ENCODE measurements around the gene FBLN2. TPM values are rescaled to one million over a fixed set of nuclear protein-coding genes. Genes with fewer than 3 reads are reported as not detected.

Gene FBLN2
- total and polyA plus RNA-seq, 8 donors, result 1.8 to 143 (median 11.9) TPM

DNA sequence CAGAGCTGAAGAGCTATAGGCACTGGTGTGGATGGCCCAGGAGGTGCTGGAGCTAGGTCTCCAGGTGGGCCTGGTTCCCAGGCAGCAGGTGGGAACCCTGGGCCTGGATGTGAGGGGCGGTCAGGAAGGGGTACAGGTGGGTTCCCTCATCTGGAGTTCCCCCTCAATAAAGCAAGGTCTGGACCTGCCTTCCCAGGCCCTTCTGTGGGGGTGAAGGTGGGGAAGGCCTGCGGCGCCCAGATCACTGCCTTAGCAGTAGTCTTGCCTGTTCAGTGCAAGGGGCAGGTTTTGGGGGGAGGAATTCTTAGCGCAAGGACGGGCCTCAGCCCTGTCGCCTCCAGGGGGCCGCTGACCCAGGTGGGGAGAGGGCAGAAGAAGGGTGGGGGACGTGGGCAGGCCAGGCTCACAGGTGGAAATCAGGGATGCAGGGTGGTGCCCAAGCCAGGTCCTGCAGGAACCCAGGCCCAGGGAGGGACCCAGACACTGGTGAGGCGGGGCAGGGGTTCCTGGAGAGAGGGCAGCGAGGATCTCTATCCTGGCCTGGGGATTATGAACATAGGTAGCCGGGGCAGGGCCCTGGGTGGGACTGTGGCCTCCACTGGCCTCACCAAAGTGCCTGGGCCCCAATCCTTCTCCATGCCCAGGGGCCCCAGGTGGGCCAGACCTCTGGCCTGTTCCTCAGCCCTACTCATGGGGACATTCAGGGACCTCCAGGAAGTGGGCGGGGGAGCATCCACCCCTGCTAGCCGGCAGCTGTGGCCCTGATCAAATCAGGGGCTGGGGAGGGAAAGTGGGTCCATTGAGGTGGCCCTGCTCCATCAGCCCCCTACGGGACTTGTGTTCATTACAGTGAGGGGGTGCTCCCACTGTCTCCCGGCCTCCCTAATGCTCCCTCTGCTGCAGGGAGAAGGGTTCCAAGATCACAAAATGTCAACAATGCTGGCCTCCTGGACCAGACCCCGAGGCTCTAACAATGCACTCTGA is 43.5 kb upstream of the FBLN2 start:
- H3K36me3 ChIP-seq, result peaks cover 0 to 50% (median 27%) of the 10 kb centered on the region in 4 donors
- H3K27me3 ChIP-seq, result no peaks in the 10 kb centered on the region
- H3K27ac ChIP-seq, result no peak overlapping the region
- H3K4me1 ChIP-seq, result peaks cover 0 to 10% (median 5%) of the 10 kb centered on the region in 4 donors
- no peaks in the 10 kb centered on the region for H3K9me3 ChIP-seq
- no peak for DNase-seq
- no peak overlapping the region for H3K4me3 ChIP-seq
- no peak for TF ChIP-seq EP300 (IDR thresholded peaks at IDR 0.05)
- no peak for TF ChIP-seq POLR2AphosphoS5 (IDR thresholded peaks at IDR 0.05)
- no peak for TF ChIP-seq POLR2A (IDR thresholded peaks at IDR 0.05)
- TF ChIP-seq, protein P1, sequence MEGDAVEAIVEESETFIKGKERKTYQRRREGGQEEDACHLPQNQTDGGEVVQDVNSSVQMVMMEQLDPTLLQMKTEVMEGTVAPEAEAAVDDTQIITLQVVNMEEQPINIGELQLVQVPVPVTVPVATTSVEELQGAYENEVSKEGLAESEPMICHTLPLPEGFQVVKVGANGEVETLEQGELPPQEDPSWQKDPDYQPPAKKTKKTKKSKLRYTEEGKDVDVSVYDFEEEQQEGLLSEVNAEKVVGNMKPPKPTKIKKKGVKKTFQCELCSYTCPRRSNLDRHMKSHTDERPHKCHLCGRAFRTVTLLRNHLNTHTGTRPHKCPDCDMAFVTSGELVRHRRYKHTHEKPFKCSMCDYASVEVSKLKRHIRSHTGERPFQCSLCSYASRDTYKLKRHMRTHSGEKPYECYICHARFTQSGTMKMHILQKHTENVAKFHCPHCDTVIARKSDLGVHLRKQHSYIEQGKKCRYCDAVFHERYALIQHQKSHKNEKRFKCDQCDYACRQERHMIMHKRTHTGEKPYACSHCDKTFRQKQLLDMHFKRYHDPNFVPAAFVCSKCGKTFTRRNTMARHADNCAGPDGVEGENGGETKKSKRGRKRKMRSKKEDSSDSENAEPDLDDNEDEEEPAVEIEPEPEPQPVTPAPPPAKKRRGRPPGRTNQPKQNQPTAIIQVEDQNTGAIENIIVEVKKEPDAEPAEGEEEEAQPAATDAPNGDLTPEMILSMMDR (IDR thresholded peaks at IDR 0.05), result no peak
- intact Hi-C loops (cut with DNase I; ENCODE audit: low total_unique reads), result no loop called here
- WGBS, 5 donors, result 91 to 93% (median 92%) methylated on average over 6 to 16 of the region's 16 CpGs

DNA sequence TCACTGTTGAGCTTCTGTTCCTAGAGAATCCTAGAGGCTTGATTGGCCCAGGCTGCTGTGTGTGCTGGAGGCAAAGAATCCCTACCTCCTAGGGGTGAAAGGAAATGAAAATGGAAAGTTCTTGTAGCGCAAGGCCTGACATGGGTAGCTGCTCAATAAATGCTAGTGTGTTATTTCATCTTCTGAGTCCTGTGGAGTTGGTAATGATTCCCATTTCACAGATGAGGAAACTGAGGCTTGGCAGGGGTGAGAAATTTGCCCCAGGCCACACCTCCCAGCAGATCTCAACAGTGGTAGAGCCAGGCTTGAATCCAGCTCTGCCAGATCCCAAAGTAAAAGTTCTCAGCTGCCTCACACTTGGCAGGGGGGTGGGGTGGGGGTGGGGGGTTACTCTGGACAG is 42.7 kb upstream of the FBLN2 start:
- TF ChIP-seq POLR2AphosphoS5 (IDR thresholded peaks at IDR 0.05), result no peak
- no peak for TF ChIP-seq EP300 (IDR thresholded peaks at IDR 0.05)
- TF ChIP-seq POLR2A (IDR thresholded peaks at IDR 0.05), result no peak
- TF ChIP-seq, protein P1 (IDR thresholded peaks at IDR 0.05), result no peak

DNA sequence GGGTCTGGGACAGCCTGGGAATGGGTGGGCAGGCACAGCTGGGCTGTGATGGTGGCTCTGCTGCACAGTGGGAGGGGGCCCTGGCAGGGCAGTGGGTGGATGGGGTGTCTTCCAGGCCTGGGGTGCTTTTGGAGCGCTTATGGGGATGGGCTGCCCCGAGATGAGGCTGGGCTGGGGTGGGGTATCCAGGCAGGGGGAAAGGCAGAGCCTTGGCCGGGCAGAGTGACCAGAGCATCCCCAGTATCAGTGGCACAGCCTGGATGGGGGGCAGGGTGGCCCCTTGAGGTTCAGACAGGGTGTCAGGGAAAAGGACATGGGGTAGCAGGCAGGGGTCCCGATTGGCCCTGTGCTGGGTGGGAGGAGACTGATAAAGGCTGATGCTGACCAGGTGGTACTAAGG is 42.2 kb upstream of the FBLN2 start:
- DNase-seq, result no peak
- H3K27ac ChIP-seq, result no peak overlapping the region
- 50 to 72% (median 66%) methylated on average over 3 to 4 of the region's 4 CpGs for WGBS, 5 donors

More for the DNA sequence above, 42.7 kb upstream of the FBLN2 start:
- no peak overlapping the region for H3K4me3 ChIP-seq
- WGBS, 5 donors, result 91 to 100% (median 97%) methylated on average over 1 of the region's 1 CpG
- H3K9me3 ChIP-seq, result no peaks in the 10 kb centered on the region
- H3K36me3 ChIP-seq, result peaks cover 0 to 48% (median 27%) of the 10 kb centered on the region in 4 donors
- intact Hi-C loops (cut with DNase I; ENCODE audit: low total_unique reads), result no loop called here
- peaks cover 0 to 10% (median 5%) of the 10 kb centered on the region in 4 donors for H3K4me1 ChIP-seq
- no peak for DNase-seq
- H3K27ac ChIP-seq, result no peak overlapping the region
- H3K27me3 ChIP-seq, result no peaks in the 10 kb centered on the region

DNA sequence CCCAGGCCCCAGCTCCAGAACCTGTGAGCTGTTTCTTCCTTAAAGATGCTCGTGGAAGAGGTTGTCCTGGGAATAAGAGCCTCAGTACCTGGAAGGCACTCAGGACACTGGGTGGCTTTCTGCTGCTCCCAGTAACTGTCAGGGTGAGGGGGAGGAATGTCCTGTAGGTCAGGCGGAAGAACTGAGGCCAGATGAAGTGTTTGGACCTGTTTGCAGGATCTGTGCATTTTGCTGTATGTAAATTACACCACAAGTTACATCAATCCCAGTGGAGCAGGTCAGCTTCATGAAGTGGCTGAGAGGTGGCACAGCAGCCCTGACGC is 41.7 kb upstream of the FBLN2 start:
- H3K4me3 ChIP-seq, result no peak overlapping the region
- H3K27me3 ChIP-seq, result no peaks in the 10 kb centered on the region
- intact Hi-C loops (cut with DNase I; ENCODE audit: low total_unique reads), result no loop called here
- DNase-seq, result no peak
- H3K36me3 ChIP-seq, result peaks cover 0 to 38% (median 21%) of the 10 kb centered on the region in 4 donors
- H3K27ac ChIP-seq, result no peak overlapping the region
- H3K9me3 ChIP-seq, result no peaks in the 10 kb centered on the region
- WGBS, 5 donors, result 51 to 62% (median 56%) methylated on average over 3 of the region's 3 CpGs
- peaks cover 0 to 10% (median 5%) of the 10 kb centered on the region in 4 donors for H3K4me1 ChIP-seq
- TF ChIP-seq POLR2AphosphoS5 (IDR thresholded peaks at IDR 0.05), result no peak
- TF ChIP-seq, protein P1 (IDR thresholded peaks at IDR 0.05), result no peak
- no peak for TF ChIP-seq EP300 (IDR thresholded peaks at IDR 0.05)
- TF ChIP-seq POLR2A (IDR thresholded peaks at IDR 0.05), result no peak

More for the DNA sequence above, 42.2 kb upstream of the FBLN2 start:
- Histone ChIP-seq H3K4me3 (no peak overlapping the region), H3K9me3 (no peaks in the 10 kb centered on the region), H3K27me3 (no peaks in the 10 kb centered on the region), H3K36me3 (peaks cover 0 to 43% (median 25%) of the 10 kb centered on the region in 4 donors), H3K4me1 (peaks cover 0 to 10% (median 5%) of the 10 kb centered on the region in 4 donors)
- intact Hi-C loops (cut with DNase I; ENCODE audit: low total_unique reads), result no loop called here
- TF ChIP-seq, protein P1 (IDR thresholded peaks at IDR 0.05), result no peak
- TF ChIP-seq EP300 (IDR thresholded peaks at IDR 0.05) (no peak), POLR2AphosphoS5 (IDR thresholded peaks at IDR 0.05) (no peak)
